Psoas muscle (tissue), 8 donors: ENCODE measurements around the gene DLX5. TPM values are rescaled to one million over a fixed set of nuclear protein-coding genes. Genes with fewer than 3 reads are reported as not detected.

ENCODE experiments used
- ATAC-seq, 4 donors: fragments of 200-7000 bp; cut with Tn5 transposase; one replicate each; pipeline ENCODE4 v1.9.1; 2020; ENCODE audit warnings: moderate library complexity in 3 of 4, mild to moderate bottlenecking in 2 of 4
- DNase-seq, 2 donors: peaks; one replicate each; pipeline ENCODE4 v3.0.0-alpha.2; 2020
- H3K27ac ChIP-seq: fragments of 200-600 bp; one replicate; pipeline ENCODE4 v1.8.0; 2022
- H3K27me3 ChIP-seq, 3 donors: fragments of 200-600 bp in 1 of 3; one replicate each; pipeline versions ENCODE4 v1.6.1 to v1.8.0; 2013 to 2022; ENCODE audit warnings: low read length in 2 of 3, mild to moderate bottlenecking in 2 of 3, moderate library complexity in 1 of 3; ENCODE audit not compliant: insufficient read depth in 3 of 3
- H3K36me3 ChIP-seq, 2 donors: fragments of 200-600 bp in 1 of 2; one replicate each; pipeline versions ENCODE4 v1.6.1 to v1.8.0; 2013 to 2022; ENCODE audit warnings: low read depth in 1 of 2, mild to moderate bottlenecking in 1 of 2, moderate library complexity in 1 of 2; ENCODE audit not compliant: insufficient read depth in 1 of 2
- H3K4me1 ChIP-seq: fragments of 200-600 bp; one replicate; pipeline ENCODE4 v1.8.0; 2022
- H3K4me3 ChIP-seq: fragments of 200-600 bp; one replicate; pipeline ENCODE4 v1.8.0; 2022; ENCODE audit warnings: mild to moderate bottlenecking
- H3K9me3 ChIP-seq: fragments of 200-600 bp; one replicate; pipeline ENCODE4 v1.8.0; 2022
- CTCF ChIP-seq: fragments of 200-600 bp; IDR thresholded peaks from one replicate; pipeline ENCODE4 v1.8.0; 2022; ENCODE audit warnings: antibody characterized with exemption
- WGBS, 3 donors: extraction: QIAGEN DNeasy Blood & Tissue Kit; methylation state at CpG; one replicate each; pipeline versions ENCODE4 v1.1.6 to v1.1.7; 2013; 5-methylcytosine and 5-hydroxymethylcytosine counted together
- intact Hi-C, 2 donors: fragments of 100-400 bp; cut with DNase I; formaldehyde crosslinking; loops; one replicate each; pipeline versions ENCODE4 v1.11.0 to v1.14.2; 2022
- polyA plus RNA-seq, 3 donors: library from polyadenylated mRNA; stranded (reverse); fragments of 200-250 nt; gene quantifications; one replicate each; pipeline ENCODE4 v1.2.3, GENCODE V29; 2013
- total RNA-seq, 4 donors: library from RNA; stranded (reverse); fragmentation: NEBNext Ultra II Directional in 2 of 4; extraction: Animal tissue kit (Norgen Biotek cat#: 25700) in 2 of 4; gene quantifications; one replicate each; pipeline versions ENCODE4 v1.2.1 to v1.2.4, GENCODE V29; 2021 to 2023
- donor health status: healthy with polysubstance abuse.
- donor health status: DM: no; HTN: no; CAD: no; lungs with moderate emphysema.
- donor health status: Bipolar disorder and iron deficiency.
- donor health status: healthy.
- donor health status: DM: yes; HTN: yes; CAD: no.
- donor health status: DM: no; HTN: no; CAD: no.
- donor health status: DM: no; HTN: no; CAD: no.
- donor health status: DM: yes; HTN: yes; CAD: no.

Gene DLX5
- total and polyA plus RNA-seq, 7 donors = not detected

- ATAC-seq = no peak
- H3K27ac ChIP-seq = no peak overlapping the region
- peaks cover 26 to 99% (median 28%) of the 10 kb centered on the region in 3 donors for H3K27me3 ChIP-seq
These were observed 12.1 kb downstream of the DLX5 start for GRCh38 chr7:97012365-97013133.

GRCh38 chr7:97011536-97012364 lies 12.9 kb downstream of the DLX5 start:
- peaks cover 5% of the 10 kb centered on the region for H3K4me1 ChIP-seq
- intact Hi-C loops = no loop called here
- ATAC-seq (no peak), DNase-seq (no peak)
- H3K9me3 ChIP-seq = no peaks in the 10 kb centered on the region
- H3K27ac ChIP-seq = no peak overlapping the region
- no peak overlapping the region for H3K4me3 ChIP-seq
- 13 to 14% (median 13%) methylated on average over 15 of the region's 15 CpGs for WGBS, 3 donors
- H3K36me3 ChIP-seq = no peaks in the 10 kb centered on the region
- peaks cover 26 to 99% (median 28%) of the 10 kb centered on the region in 3 donors for H3K27me3 ChIP-seq
- no peak for TF ChIP-seq CTCF

More at GRCh38 chr7:97012365-97013133, 12.1 kb downstream of the DLX5 start:
- H3K36me3 ChIP-seq = no peaks in the 10 kb centered on the region
- peaks cover 9% of the 10 kb centered on the region for H3K4me1 ChIP-seq
- 3 to 7% (median 6%) methylated on average over 21 of the region's 21 CpGs for WGBS, 3 donors
- no peaks in the 10 kb centered on the region for H3K9me3 ChIP-seq
- intact Hi-C loops = no loop called here
- TF ChIP-seq CTCF = no peak
- no peak overlapping the region for H3K4me3 ChIP-seq
- no peak for DNase-seq

GRCh38 chr7:97011104-97011503 lies 13.5 kb downstream of the DLX5 start:
- TF ChIP-seq CTCF = no peak
- H3K36me3 ChIP-seq = no peaks in the 10 kb centered on the region
- peaks cover 25 to 99% (median 26%) of the 10 kb centered on the region in 3 donors for H3K27me3 ChIP-seq
- H3K4me3 ChIP-seq = no peak overlapping the region
- no peak for DNase-seq
- intact Hi-C loops = no loop called here
- H3K9me3 ChIP-seq = no peaks in the 10 kb centered on the region
- H3K4me1 ChIP-seq = no peaks in the 10 kb centered on the region
- no peak for ATAC-seq
- 4 to 15% (median 8%) methylated on average over 1 of the region's 1 CpG for WGBS, 3 donors
- no peak overlapping the region for H3K27ac ChIP-seq

GRCh38 chr7:97009753-97010732 lies 14.6 kb downstream of the DLX5 start:
- no peak overlapping the region for H3K27ac ChIP-seq
- no peak overlapping the region for H3K4me3 ChIP-seq
- H3K9me3 ChIP-seq = no peaks in the 10 kb centered on the region
- intact Hi-C loops = no loop called here
- DNase-seq = no peak
- no peak for TF ChIP-seq CTCF
- H3K27me3 ChIP-seq = peaks cover 23 to 99% (median 24%) of the 10 kb centered on the region in 3 donors
- H3K36me3 ChIP-seq = no peaks in the 10 kb centered on the region
- ATAC-seq = no peak
- 11 to 17% (median 12%) methylated on average over 18 of the region's 18 CpGs for WGBS, 3 donors
- peaks cover 8% of the 10 kb centered on the region for H3K4me1 ChIP-seq
